ENCODE results near the gene MCC. TPM values are rescaled to one million over a fixed set of nuclear protein-coding genes. Genes with fewer than 3 reads are reported as not detected.

MCC gene
- total RNA-seq, 1 experiment from 2014 or later = 8.1 TPM

DNA sequence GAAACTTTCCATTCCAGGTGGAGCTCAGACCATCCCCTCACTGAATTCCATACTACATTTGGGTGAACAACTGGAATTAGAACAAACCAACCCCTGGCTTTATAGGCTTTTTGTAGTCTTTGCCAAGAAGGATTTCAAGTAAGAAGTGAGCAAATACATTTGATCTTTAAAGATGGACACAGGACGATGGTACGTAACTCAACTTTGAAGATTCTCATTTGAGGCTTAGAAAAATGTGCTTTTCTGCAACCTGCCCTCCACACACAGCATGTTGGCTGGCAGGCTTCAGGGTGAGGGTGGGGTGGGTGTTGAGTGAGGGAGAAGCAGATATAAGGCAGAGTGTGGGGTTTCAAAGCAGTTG is 335.9 kb downstream of the MCC start:
- no peak for DNase-seq (ENCODE audit: low read depth)

DNA sequence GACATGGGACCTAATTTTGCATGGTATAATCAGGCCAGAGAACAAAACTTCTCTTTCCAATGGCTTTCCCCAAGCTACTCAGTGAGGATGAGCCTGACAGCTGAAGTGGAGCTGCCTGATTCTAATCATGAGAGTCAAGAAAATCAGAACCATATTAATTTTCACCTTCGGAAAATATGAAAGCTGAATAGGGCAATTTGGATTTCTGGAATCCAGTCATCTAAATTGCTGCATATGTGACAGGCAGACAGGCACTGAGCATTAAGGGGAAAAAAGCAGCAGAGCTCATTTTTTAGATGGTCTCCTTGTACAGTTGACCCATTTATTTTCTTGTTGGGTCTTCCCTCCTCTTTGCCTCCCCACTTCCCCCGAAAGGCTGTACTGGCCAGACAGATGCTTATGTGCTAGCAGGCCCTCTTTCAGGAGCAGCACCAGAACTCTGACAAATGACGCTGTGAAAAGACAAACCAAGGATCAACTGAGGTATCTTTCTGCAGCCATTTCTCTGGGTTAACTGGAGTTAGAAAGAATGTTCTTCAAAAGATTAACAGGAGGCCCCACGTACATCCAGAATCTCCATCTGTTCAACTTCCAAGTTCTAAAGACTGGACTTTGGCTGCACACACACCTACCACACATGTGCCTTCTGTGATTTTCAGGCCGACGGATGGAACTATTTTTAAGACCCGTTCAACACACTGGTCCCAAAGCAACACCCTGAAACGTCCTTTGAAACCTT is 336.4 kb downstream of the MCC start:
- no peak for DNase-seq (ENCODE audit: low read depth)

DNA sequence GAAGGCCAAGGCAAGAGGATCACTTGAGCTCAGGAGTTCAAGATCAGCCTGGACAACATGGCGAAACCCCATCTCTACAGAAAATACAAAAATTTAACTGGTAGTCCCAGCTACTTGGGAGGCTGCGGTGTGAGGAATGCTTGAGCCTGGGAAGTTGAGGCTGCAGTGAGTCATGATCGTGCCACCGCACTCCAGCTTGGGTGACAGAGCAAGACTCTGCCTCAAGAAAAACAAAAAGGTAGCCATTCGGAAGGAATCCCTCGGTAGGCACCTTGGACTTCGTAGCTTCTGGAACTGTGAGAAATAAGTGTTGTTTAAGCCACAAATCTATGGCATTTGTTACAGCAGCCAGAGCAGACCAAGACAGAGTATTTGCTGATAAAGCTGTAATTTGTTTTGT is 337.4 kb downstream of the MCC start:
- peak; percentile 50 for DNase-seq (ENCODE audit: low read depth)

DNA sequence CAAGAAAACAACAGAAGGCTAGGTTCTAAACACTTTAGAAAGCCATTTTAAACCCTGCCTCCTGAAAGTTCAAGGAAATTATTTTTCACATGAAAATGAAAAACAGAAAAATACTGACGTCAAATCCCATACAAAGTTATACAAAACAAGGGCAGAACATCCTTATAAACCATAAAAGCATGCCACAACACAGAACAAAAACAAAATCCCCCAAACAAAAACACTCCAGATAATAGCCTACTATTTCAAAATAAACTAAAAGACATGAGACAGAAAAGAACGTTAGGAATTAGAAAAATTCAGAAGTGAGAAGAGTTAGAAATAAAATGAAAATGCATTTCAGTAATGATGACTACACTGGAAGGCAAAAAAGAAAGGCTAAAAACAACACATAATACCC is 338.0 kb downstream of the MCC start:
- no peak for DNase-seq (ENCODE audit: low read depth)

DNA sequence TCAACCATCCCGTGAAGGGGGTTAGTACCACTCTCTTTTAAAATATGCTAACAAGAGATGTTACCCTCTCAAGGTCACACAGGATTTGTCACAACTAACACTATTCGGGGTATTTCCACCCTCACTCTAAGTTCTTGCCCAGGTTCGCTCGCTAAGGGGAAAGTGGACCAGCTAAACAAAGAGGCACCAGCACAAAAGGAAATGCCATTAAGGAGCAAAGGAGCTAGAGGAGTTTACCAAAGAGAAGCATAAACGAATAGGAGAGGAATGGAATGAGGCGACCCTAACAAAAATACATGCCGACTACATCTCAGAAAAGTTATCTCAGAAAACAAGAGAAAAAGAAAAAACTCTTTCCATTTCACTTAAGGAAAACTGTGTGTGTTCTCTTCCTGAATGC is 340.7 kb downstream of the MCC start:
- no peak for DNase-seq (ENCODE audit: low read depth)

DNA sequence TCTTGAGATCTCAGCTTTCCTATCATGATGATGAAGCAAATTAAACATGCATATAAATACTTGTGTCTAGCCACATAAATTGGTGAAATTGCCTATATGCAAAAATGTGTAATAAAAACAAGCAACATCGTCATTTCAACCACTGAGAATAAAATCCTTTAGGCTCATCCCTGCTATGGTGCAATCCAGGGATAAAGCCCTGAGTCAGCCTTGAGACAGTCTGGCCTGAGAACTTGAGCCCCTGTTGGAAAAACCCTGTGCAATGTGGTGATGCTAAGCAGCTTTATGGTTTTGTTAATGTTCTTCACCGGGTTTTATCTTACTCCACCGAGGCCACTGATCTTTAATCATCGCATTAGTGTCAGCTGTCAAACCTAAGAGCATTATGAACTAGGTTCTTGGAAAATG is 341.1 kb downstream of the MCC start:
- DNase-seq (ENCODE audit: low read depth) = peak; percentile 33

DNA sequence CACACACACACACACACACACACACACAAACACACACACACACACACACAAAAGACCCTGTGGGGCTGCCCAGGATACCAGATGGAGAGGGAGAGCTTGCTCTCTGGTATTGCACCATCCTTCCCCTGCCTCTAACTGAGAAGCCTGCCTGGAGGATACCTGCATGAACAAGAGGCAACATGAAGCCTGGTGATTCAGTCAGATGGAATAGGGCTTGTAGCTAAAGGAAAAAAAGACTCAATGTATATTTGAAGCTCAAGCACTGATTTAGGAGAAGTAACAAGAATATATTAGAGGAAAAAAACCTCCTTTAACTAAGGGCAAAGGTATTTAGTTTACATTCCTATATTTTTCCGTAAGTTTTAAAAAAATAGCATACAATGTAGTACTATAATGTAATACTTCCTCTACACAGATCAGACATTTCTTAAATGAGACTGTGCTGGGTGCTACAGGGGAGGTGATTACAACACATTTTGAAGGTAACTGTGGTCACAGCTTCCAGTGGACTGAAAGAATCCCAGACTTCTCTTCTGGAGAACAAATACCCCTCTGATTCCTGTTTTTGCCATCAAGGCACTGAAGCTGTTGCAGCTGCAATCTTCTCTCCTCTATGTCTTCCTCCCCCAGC is 342.4 kb downstream of the MCC start:
- DNase-seq (ENCODE audit: low read depth) = no peak

DNA sequence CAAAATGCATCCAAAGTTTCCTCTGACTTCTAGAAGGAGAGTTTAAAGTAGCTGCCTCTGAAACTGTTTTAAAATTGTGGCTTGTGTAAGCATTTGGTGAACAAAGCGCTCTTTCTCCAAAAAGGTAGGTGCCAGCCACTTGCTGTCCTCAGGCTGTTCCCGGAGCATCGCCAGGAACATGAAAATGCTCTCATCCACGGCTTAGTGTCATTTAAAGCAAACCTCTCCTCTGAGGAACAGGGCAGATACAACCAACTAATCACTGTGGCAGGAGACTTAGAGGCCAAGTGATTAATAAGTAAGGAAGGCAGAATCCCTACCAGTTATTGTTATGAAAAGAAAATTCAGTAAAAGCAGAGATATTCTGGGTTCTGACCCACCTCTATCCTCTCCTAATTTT is 346.1 kb downstream of the MCC start:
- DNase-seq (ENCODE audit: low read depth) = no peak

DNA sequence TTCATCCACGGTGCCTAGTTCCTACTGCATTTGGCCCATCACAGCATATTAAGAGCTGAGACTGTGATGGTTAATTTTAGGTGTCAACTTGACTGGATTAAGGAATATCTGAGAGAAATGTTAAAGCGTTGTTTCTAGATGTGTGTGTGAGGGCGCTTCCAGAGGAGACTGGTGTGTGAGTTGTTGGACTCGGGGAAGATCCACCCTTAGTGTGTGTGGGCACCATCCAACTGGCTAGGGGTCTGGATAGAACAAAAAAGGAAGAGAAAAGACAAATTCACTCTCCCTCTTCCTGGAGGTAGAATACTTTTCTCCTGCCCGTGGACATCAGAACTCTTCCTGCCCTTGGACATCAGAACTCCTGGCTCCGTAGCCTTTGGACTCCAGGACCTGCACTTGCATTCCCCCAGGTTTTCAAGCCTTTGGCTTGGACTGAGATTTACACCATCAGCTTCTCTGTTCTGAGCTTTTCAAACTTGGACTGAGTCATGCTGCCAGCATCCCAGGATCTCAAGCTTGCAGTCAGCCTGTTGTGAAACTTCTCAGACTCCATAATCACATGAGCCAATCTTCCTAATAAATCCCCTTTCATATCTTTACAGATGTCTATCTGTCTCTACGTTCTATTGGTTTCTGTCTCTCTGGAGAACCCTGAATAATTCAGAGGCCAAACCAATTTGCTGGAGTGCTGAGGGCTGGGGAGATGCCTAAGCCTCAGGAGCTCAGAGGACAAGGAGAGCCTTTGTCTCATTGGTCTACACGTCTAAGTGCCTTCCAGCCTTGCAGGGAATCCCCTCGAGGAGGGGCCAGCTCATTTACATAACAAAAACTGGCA is 347.2 kb downstream of the MCC start:
- DNase-seq (ENCODE audit: low read depth) = peak; percentile 72

DNA sequence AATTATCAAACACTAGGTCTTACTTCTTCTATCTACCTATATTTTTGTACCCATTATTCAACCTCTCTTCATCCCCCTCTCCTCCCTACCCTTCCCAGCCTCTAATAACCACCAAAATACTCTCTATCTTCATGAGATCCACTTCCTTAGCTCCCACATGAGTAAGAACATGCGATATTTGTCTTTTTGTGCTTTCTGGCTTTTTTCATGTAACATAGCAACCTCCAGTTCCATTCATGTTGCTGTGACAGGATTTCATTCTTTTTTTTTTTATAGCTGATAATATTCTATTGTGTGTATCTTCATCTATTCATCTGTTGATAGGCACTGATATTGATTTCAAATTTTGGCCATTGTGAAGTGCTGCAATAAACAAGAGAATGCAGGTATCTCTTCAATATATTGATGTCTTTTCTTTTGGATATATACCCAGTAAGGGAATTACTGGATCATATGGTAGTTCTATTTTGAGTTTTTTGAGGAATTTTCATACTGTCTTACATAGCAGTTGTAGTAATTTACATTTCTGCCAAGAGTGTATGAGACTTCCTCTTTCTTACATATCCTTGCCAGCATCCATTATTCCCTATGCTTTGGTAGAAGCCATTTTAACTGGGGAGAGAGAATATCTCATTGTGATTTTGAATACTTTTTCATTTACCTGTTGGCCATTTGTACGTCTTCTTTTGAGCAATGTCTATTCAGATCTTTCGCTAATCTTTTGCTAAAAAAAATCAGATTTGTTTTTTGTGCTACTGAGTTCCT is 354.9 kb downstream of the MCC start:
- no peak for DNase-seq (ENCODE audit: low read depth)

DNA sequence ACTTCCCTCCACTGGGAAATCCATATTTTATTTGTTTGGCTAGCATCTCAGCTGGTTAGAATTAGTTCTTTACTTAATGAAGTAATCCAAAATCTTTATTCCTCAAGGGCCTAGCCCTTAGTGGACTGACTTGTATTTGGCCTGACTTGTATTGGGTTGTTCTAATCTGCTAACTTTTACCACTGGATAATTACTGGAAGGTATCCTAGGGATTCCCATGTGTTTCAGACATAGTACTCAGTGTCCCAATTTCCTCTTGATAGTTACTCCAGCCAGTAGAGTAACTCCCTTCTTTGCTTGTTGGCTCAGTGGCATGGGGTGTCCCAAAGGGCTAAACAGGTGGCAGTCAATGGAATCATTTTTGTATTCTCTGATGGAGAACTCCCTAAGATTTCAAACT is 355.7 kb downstream of the MCC start:
- no peak for DNase-seq (ENCODE audit: low read depth)

DNA sequence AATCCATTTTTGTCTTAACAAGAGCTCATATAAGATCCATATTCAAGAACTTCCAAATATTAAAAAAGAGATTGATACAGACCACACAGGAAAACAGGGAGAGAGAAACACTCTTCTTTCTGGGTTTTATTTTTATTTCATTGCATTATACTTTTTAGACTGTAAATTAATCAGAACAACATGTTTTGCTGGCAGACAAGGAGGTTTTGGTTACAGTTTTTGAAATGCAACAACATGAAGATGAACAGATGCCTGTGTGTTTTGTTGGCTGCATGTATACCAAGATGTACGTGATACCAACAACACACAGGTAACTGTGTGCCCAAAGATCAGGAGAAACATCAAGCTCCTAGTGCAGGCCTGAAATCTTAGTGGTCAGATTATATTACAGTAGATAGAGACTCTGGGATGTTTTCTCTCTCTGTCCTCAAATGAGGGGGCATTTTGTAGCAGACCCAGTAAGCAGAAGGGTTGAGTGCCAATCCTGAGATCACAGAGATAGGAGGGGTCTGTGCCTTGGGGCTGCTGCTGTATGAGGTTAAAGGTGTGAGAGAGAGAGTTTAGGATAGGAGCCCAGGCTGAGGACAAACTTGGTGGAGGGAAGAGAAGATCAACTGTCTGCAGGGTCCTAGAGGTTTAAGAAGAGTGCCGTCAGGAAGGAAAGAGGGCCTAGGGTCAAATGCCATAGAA is 359.5 kb downstream of the MCC start:
- no peak for DNase-seq (ENCODE audit: low read depth)

DNA sequence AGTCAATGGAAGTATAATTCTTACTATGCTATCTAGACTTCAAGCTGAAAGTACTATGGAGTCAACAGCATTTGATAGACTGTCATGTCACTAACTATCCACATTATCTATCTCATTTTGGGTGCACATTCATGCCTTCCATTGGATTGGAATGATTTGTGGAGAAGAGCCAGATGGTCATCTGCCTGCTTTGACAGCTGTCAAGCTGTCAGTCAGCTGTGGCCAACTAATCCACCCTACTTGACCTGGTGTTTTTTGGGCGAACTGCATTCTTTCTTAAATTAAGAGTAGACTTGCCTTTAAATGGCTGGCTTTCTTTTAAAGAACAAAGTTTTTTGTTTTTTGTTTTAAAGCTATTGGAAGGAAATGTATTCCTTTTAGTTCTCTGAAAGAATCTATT is 360.2 kb downstream of the MCC start:
- DNase-seq (ENCODE audit: low read depth) = no peak

DNA sequence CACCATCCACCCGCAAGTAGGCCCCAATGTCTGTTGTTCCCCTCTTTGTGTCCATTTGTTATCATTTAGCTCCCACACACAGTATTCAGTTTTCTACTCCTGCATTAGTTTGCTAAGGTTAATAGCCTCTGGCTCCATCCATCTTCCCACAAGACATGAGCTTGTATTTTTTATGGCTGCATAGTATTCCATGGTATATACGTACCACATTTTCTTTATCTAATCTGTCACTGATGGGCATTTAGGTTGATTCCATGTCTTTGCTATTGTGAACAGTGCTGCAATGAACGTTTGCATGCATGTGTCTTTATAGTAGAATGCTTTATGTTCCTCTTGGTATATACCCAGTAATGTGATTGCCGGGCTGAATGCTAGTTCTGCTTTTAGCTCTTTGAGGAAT is 361.2 kb downstream of the MCC start:
- DNase-seq (ENCODE audit: low read depth) = no peak

DNA sequence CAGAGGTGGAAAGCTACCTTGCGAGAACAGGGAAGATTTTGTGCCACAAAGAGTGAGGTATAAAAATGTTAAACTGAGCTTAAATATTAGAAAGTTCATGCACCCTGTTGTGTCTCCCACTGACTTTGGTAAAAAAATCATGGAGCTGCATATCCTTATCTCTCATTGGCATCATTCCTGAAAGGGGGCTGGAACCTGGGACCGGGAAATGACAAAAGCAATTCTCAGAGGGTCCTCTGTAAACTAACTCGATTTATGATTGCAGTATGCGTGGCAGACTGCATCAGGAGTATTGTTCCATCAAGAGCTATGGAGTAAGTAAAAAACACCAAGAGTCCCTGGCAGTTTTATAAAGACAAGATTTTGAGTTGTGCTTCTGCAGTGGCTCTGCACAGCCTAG is 362.9 kb downstream of the MCC start:
- DNase-seq (ENCODE audit: low read depth) = no peak

DNA sequence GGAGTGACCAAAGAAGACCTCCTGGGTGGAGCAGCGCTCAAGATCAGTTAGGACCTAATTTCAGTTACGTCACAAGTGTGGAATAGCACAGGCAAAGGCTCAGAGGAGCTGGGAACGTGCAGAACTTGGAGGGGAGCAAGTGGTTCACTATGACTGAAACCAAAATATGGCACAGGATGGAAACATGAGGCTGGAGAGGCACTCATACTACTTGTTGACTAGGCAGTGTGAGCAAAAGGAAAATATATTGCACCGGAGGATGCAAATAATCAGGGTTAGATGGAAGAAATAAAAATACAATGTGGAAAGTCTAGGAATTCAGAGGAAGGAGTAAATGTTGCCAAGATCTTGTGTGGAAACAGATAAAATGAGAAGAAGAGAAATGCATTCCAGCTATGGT is 363.3 kb downstream of the MCC start:
- DNase-seq (ENCODE audit: low read depth) = no peak

DNA sequence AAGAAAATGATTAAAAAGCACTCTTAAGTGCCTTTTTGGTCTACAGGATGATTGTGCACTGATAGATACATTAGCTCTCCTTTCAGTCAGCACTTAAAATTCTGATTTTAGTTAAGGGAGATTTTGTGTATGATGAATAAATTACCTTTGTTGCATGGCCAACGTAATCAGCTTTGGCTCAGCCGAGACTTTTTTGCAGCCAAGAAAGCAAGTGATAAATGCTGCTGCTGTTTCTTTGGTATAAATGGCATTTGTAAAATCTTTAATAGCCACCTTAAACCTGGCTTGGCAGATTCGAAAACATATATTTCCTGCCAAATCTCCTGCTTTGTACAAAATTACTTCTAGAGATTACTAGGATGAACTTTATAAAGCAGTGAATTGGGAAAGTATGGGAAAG is 364.0 kb downstream of the MCC start:
- no peak for DNase-seq (ENCODE audit: low read depth)

DNA sequence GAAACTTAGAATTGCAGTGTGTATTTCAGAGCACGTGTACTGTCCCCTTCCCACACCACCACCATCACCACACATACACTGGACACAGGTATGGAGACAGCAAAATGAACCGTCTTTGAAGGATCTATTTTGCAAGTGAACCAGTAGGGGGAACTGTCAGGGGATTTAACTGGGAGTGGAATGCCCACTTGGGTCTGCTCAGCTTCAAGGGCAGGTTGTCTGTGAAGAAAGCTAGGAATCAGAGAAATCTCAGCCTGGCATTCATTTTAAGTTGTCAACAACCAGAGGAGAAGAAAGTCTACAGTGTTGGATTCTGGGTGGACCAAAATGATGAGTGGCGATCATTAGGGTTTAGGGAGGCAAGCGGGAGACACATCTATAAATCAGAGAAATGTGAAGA is 364.6 kb downstream of the MCC start:
- DNase-seq (ENCODE audit: low read depth) = peak; percentile 6

DNA sequence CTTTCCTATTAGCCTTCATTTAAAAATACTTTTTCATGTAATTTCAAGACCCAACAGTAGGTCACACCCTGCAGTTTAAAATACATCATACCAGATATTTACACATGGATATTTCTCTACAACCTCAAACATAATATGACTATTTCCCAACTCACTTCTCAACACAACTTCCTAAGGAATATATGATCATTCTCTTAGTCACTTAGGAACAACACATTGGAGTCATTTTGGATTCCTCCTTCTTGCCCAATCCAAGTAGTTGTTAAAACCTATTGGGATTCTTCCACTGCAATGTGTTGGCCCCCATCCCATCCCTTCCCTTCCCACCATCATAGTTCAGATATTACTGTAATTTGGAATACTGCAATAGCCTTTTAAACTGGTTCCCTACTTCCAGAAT is 366.2 kb downstream of the MCC start:
- DNase-seq (ENCODE audit: low read depth) = peak; percentile 80

DNA sequence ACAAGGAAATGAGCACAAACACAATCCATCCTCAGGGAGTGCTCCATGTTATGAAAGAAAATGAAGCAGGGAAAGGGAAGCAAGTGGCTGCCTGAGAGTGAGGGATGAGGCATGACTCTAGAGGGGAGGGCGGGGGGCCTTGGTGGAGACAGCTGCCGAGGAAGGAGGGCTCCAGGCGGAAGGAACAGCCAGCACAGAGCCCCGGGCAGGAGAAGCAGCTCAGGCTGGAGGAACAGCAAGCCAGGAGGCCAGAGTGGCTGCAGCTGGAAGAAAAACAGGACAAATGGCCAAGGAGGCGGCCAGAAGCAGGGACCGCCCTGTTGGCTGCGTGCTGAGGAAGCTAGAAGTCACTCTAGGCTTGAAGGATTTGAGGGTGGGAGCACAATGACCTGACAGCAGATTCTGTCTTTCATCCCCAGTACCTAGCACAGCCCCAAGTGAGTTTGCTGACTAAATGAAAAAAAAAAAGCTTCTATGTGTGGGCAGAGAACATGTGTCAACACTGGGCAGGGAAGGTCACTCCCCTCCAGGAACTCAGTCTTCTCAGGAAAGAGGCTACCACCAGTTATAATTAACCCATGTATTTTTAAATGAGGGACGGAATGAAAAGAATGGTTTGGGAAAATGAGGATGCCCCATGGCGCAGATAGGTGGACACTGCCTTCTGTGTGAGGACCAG is 368.9 kb downstream of the MCC start:
- no peak for DNase-seq (ENCODE audit: low read depth)

DNA sequence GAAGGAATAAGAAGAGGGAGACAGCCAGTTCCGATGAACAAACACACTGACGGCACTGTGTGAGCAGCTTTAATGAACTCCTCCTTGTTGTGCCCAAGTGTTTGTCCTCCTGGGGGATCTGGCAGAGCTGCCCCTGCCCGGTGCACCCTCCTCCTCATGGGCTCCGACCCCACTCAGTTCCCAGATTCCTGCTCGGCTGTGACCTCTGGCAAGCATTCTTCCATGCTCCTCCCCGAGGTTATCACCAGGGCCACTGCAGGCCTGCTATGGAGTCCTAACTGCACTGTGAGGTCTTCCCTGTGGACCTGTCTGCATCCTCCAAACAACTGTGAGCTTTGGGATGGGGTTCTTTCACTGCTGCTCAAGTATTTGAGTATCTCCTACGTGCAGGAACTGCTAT is 369.5 kb downstream of the MCC start:
- DNase-seq (ENCODE audit: low read depth) = no peak
